Measurements from ENCODE around the gene TMEM167A.
A peak's percentile ranks its signal among the peaks of the same experiment; 100 is the strongest.
"Not testable (repeated sequence)": the region's sequence is repeated elsewhere in the genome, so short reads cannot be mapped to it uniquely, and the experiment has no call there.

Gene TMEM167A

DNA sequence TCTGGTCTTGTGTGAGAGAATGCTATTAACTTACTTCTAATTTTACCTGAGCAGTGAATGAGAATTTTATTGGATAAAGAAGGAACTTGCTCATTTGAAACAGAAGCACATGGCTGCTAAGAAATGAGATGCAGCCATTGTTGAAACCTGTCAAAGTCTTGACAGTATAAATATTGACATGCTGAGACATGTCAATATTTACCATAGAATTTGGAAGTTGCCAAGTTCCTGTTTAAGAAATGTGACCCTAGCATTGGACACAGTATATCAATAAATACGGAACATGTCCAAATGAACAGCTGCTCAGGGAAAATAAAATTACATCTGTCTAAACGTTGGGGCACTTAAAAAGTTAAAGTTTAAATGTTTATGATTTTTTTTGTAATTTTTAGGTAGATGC, 7.9 kb upstream of the TMEM167A start:
- DNase-seq = no peak

DNA sequence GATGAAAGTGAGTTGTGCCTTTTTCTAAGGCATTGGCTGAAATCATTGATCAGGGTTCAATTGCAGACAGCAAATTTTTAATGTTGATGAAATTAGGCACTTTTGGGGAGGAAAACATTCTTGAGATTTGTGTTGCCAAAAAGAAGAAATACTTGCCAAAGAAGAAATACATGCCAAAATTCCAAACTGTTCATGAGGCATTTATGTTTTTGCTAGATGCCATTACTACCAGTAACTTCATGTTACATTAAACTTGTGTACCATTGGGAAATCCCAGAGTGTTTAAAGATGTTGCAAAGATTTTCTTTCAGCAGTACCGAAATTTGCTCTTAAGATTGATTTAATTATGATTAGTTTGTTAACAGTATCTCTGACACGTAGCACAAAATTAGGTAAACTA, 7.1 kb upstream of the TMEM167A start:
- DNase-seq = no peak

DNA sequence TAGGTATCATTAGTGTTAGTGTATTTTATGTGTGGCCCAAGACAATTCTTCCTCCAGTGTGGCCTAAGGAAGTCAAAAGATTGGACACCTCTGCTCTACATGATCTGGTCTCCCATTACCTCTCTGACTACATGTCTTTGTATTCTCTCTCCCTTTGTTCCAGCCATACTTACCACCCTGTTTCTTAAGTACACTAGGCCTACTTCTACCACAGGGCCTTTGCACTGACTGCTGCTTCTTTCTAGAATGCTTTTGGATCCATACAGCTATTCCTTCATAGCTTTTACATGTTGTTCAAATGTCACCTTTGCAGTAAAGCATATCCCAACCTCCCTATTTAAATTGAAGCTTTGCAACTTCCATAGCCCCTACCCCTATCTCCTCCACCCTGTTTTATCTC, 5.6 kb upstream of the TMEM167A start:
- DNase-seq = no peak

DNA sequence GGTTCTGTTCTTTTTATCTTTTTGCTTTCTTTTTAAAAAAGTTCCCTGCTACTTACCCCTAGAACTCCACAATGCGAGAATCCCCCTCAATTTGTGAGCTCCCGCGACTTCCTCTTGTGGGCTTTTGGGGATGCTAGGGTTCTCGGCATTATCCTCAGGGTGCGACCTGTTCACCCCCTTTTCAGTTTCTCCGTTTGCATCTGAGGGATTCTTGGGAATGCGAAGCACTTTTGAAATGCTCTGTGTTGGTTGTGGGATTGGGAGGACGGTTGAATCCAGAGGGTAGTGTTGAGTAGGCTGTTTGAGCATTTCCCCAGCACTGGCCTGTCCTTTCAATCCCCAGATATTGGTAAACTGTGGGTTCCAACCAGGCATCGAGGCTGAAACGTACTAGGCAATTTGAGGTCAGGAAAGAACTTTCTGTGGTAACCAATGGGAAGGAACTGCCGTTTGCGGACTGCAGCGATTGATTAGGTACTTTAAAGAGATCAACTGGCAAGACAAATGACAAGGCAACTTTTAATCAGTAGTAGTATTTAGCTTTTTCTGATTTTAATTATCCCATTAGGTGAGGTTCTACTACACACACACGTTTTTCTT, 568 bp upstream of the TMEM167A start:
- DNase-seq = no peak

DNA sequence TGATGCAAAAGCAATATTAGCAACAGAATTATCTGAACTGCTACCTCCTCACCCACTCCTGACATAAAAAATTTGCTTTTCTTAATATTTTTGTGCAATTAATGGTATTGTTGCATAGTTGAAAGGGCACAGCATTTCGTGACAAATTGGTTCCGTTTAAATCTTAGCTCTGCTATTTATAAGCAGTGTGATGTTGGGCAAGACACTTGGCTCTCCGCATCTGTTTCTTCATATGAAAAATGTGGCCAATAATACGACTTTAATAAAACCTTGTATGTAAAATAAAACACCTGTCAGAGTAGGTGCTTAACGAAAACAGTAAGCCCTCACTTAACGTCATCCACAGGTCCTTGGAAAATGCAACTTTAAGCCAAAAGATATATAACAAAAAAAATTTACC, 4.2 kb downstream of the TMEM167A start:
- no peak for DNase-seq

DNA sequence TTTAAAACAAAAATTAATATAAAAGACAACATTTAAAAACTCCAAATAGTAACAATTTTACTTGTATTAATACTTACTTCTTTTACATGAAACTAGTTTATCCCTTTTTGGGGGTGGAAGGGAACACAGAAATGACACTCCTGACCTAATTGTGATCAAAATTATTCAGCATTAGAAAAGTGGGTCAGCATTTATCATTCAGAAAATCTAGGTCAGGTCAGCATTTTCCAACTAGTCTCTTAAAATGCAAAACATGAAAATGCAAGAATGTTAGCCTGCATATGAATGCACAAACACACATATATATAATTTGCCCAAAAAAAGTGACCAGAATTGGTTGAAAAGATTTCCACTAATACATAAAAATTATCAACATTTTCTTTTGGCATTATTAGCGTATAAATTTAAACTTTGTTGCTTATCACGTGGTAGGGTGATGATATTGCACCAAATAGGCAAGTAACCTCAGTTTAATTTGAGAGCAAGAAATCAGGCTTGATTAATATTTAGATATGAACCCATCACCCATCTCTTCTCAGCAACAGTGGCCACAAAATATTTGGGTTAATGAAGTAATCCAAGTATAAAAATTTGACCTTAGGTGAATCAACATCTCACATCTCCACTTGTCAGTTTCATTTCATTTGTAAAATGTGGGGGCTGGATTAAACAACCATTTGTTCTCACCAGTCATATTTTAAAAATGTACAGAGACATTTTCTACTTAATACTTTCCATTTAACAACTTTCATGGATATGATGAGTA, 5.7 kb downstream of the TMEM167A start:
- DNase-seq = no peak

DNA sequence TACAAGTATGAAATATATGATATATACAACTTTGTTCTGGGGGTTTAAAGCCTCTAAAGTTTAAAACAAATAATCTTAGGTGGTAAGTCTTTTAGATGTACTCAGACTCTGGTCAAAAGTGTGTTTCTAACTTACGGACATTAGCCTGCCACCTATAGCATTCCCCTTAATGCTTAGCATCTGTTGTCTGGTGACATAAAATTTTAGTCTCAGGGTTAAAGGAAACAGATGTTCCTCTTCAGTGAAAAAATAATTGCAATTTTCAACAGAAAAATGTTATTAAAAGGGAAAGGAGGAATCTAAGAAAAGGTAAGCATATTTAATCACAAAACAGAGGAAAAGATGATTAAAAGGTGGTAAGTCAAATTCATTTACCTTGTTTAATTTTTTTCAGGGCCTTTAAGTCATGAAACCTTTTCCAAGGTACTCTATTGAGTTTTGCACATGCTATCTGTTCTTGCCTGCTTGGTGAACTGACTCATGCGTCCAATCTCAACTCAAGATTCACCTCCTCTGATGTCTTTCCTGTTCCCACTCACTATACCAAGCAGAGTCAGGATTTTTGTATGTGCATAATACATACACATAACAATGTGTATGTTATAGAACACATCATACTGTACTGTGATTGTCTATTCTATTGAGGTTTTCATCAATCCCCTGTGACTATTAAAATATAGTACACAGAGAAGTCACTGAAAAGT, 7.9 kb downstream of the TMEM167A start:
- DNase-seq = no peak

DNA sequence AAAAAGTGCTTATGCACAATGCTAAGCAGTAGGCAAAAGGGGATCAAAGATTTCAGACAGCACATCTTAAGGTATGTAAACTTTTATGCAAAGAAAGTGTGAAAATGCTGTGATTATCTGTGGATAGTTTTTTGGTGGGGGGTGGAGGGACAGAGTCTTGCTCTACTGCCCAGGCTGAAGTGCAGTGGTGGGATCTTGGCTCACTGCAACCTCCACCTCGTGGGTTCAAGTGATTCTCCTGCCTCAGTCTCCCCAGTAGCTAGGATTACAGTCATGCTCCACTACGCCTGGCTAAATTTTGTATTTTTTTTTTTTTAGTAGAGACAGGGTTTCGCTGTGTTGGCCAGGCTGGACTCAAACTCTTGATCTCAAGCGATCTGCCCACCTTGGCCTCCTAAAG, 9.8 kb downstream of the TMEM167A start:
- DNase-seq = not testable (repeated sequence)

DNA sequence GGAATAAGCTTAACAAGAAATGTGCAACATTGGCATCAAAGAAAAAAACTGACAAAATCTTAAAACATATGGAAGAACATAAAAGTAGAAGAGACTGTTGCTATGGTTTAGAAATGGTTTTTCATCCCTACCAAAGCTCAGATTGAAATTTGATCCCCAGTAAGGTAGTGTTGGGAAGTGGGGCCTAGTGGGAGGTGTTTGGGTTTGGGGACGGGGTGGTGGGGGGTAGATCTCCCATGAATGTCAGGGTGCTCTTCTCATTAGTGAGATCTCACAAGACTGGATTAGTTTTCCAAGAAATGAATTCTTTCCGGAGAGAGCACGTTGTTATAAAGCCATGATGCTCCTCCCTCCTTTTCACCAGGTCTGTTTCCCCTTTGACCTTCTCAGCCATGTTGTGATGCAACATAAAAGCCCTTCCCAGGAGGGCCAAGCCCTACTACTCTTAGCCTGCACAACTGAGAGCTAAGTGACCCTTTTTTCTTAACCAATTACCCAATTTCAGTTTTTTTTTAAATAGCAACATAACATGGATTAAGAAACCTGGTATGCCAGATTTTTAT, 10.6 kb downstream of the TMEM167A start:
- DNase-seq = no peak

DNA sequence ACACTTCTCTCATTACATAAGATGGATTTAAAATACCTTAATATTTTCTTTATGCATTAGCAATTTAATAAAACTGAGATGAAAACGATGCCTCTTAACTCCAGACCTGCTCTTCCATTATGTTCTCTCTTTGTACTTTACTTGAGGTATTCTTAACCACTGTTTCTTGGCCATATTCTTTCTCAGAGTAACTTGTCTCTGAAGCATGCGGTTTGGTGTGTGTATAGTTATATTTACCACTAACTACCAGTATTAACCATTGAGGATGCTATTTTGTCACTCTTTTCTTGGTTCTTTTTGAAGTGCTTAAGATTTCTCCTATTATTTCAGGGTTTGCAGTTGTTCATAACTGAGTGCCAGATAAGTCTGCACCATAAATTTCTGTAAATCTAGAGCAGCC, 17.9 kb downstream of the TMEM167A start:
- no peak for DNase-seq

DNA sequence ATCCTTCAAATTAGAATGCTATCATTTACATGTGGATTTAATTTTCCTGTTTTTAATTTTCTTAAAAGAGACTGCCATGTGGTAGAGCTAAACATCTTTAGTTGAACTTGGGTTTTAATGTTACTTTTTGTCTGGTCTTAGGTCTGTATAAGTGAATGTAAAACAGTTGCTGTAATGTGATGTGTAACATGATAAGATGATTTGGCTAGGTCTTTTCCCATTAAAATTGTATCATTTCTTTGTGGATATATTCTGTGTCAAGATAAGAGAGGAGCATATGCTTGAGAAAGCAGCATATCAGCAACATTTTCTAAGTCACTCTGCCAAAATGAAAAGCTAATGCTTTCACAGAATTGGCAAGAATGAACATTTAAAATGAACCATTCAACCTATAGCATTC, 18.5 kb downstream of the TMEM167A start:
- DNase-seq = no peak

DNA sequence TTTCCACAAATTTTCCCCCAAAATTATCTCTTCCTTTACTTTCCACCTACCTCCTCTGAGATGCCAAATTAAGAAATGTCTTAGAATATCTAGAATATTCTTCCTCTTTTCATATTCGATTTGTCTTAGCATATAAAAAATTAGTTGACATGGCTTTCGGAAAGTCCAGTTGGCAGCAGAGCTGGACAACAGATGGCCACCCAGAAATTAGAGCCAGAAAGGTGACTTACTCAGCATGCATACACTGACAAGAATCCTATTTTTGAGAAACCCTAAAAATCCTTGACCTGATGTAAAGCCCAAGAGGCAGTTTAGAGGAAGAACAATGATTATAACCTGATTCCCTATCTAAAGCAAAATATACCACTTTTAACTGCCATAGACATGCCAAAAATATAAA, 22.0 kb downstream of the TMEM167A start:
- DNase-seq = no peak

DNA sequence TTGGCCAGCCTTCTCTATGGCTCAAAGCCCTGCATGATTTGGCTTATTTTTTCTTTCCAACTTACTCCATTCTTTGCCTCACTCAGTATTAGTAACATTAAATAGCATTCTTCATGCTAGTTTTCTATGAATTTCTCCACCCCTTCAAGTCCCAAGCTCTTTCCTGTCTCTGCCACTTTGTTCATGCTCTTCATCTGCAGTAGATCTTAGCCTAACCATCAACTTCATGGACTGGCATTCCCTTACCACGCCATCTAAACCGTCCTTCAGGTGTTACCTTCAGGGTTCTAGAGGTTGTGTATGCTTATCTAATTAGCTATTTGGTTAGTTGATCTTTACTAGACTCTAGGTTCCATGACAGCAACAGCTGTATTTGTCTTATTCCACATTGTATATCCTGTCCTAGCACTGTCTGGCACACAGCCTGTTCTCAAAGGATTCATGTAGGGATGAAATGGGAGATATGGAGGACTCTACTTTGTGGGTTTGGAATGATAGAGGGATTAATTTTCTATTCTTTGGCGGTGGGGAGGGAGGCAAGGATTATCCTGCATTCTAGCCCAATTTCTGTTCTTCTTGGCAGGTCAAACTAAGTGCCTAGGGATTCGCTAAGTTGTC, 26.4 kb downstream of the TMEM167A start:
- no peak for DNase-seq

DNA sequence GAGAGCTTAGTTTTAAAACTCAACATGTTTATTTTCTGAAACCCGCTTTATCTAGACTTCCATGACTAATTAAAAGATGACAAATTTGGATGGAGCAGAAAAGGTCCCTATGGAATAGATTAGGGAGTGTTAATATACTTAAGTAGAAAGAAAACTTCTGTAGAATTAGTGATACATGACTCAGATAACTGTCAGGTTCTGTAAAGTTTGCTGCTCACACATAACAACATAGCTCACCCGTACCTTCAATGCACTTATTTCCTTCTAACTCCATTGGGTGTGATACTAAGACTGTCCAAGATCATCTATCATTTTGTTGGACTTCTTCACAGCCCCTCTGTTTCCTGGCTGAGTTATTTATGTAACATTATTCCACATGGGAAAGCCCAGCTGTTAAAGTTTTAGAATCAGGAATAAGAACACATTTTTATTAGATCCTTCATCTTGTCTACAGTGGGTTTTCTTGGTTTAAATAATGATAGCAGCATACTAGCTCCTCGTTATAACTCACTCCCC, 27.8 kb downstream of the TMEM167A start:
- DNase-seq = no peak

DNA sequence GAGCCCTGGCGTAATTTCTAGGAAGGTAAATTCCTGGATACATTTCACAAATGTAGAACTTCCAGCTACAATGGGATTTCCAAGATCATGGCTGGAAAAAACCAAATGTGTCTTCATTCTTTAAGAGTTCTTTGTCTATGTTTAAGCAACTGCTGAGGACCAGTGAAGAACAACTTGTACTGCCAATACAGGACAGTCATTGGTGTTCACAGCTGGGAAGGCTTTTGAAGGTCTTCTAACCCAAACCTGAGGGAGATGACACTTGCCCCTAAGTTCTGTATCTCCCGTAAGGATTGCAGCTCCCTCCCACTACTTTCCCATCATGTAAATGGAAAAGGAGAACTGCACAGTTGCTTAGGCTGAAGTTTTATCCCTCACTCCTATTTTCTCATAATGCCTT, 28.4 kb downstream of the TMEM167A start:
- no peak for DNase-seq

DNA sequence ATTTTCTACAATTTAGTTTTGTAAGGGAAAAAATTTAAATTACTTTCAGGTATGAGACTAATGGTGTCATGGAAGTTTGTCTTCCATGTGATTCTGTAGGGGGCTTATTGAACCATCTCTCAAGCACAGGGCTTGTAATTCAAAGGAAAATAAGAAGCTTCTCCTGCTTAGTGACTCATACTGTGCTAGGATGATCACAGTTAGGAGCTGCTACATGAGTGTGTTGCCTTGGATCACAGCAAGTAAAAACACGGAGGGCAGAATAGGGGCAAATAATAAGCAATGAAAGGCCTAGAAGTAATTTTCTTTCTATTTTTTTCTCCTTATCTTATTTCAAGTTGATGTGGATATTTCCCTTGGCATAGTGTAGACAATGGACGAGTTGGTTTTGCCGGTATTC, 28.9 kb downstream of the TMEM167A start:
- DNase-seq = no peak

DNA sequence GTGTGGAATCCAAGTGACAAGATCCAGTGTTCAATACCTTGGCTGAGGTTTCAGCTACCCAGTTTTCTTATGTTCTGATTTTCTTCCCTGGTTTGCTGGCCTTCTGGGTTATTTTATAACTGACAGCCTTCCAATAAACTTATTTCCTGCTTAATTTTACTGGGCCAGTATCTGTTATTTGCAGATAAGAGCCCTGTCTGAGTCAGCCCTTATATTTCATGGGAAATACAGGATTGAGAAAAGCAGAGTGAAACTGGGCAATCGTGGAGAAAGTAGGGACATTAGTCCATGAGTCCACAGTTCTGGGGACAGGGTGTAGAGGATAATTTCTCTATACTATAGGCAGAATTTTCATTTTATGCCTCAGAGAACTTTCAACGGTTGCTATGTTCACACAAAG, 32.3 kb downstream of the TMEM167A start:
- DNase-seq = no peak

DNA sequence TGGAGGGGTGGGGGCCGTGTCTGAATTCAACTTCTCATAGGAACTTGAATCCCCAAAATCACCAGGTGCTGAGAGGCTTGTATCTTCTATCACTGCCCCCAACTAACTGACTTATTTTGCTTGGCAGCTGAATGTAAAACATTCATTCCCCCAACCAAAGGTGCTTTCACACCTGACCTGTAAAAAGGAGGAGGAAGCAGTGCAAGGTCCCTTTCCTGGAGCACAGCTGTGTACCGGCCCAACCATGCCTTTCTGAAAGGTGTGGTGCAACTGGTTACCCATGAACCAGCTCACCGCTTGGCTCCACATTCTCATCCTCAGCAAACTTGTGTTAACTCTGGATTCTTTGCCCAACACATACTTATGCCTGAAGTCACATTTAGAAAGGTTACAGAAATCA, 34.7 kb downstream of the TMEM167A start:
- no peak for DNase-seq

DNA sequence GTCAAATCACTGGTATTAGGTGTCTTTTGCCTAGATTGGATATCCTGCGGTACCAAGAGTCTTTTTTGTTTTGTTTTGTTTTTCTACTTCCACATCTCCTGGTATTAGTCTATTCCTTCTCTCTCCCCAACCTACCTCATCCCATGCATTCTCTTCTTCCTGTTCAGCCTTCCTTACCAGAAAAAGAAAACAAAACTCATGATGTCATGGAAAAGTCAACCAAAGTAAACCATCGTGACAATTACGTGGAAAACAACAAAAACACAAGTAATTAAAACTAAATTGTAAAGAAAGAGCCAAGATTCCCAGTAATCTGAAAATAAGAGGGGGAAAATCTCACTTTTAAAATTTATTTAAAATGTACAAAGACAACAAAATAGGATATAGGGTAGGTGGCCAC, 38.3 kb downstream of the TMEM167A start:
- no peak for DNase-seq

DNA sequence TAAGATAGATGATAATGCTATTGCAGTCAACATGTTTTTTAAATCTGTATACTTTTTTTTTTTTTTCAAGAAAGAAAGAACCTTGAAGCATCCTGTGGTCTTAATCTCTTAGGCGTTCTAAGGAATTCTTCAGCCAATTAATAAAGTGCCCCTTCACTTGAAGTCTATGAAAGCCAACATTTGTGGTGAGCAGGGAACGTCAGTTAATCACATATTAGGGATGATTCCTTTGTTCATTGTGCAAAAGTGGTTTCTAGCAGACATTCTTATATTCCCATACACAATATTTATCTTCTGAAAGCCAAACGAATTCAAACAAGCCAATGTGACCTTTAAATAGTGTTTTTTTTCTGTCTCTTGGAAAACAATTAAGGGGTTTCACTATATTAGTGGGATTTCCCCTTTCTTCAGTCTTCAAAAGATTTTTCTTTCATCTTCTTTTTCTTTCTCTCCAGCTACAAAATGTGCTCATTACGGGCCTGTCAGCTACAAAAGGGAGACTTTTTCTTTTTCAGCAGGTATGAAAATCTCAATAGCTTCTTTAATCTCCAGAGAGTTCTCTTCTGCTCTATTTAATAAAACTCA, 40.1 kb downstream of the TMEM167A start:
- DNase-seq = peak; percentile 26

DNA sequence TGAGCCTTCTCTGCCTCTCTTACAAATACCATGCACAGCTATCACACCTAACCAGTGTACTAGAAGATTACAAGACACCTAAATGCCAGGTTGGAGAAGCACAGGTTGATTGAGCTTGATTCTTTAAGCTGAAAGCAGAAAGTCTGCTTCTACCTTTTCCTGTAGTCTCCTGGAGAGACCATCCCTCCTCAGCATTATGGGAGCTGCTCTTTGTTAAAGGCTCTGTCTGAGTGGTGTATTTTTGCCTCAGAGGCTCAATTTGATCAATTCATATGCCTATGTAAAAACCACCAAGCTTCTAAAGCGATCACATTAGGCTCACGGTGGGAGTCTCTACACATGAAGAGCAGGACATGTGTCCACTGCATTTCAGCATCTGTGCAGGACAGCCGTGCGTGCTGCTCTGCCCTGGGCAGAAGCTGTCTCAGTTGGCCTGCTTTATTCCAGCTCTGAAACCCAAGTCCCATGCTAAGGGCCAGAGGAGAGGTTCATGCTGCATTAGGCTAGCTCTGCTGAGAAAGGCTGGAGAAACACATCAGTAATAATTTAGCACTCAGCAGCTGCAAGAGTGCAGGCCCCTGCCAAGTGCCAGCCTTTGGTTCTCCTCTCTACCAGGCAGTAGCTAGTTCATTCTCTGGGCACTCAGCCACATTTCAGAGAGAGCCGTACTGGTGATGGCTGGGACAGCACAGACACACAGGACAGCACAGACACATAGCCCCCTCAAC, 41.7 kb downstream of the TMEM167A start:
- peak; percentile 73 for DNase-seq

DNA sequence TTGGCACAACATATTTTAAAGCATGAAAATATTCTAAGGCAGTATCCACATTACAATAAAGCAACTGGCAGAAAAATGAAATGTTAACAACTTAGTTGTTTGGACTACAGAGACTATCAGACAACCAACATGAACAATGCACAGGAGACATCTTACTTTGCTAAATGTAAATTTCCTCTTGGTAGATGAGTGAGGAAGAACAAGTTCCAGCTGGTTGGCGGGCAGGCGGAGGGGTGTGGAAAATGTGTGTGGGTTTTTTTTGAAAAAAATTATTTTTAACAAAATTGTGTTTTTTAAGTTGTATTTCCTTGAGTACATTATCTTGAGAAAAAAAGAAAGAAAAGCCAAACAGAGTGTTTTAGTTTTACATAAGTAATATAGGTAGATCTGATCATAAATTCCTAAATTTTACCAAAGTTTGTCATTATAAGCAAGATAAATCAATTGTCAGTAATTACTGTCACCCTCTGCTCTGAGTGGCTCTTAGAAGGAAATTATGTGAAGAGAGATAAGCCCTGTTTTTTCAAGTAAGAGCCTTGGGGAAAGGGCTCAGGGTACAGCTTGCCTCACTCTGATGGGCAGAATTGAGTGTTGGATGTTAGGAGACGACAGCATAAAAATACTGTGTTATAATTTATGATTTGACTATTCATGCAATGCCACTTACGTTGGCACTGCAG, 42.5 kb downstream of the TMEM167A start:
- DNase-seq = no peak

Data from retina (tissue), 1 donor.